GM10266 (cell line): ENCODE results near the gene KDM7A.

Experiments used
- DNase-seq: peaks from one replicate; pipeline ENCODE4 v3.0.0; 2012; ENCODE audit errors: extremely low spot score
- TF ChIP-seq, protein P1 (sequence below): IDR thresholded peaks from 2 replicates; pipeline ENCODE4 v1.5.1; 2012; ENCODE audit warnings: mild to moderate bottlenecking, low read depth; ENCODE audit not compliant: control insufficient read depth, insufficient read depth; ENCODE audit errors: missing control alignments

Gene KDM7A

DNA sequence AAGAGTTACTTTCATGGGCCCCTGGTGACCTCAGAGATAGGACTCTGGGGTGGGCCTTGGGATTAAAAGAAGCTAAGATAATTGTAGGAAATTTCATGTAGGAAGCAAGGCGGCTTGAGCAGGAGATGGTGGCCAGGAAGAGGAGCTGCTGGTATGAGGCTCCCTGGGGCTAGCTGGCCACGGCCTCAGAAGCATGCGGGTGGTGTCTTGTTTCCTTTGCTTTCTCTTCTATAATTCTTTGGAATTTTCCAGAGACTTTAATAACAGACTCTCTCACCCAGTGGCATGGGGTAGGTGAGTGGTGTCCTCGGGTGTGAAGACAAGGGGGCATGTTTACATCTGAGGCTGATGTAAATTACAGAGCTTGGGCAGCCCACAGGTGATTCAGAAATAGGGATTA is 41.9 kb upstream of the KDM7A start:
- no peak for DNase-seq
- TF ChIP-seq, protein P1, sequence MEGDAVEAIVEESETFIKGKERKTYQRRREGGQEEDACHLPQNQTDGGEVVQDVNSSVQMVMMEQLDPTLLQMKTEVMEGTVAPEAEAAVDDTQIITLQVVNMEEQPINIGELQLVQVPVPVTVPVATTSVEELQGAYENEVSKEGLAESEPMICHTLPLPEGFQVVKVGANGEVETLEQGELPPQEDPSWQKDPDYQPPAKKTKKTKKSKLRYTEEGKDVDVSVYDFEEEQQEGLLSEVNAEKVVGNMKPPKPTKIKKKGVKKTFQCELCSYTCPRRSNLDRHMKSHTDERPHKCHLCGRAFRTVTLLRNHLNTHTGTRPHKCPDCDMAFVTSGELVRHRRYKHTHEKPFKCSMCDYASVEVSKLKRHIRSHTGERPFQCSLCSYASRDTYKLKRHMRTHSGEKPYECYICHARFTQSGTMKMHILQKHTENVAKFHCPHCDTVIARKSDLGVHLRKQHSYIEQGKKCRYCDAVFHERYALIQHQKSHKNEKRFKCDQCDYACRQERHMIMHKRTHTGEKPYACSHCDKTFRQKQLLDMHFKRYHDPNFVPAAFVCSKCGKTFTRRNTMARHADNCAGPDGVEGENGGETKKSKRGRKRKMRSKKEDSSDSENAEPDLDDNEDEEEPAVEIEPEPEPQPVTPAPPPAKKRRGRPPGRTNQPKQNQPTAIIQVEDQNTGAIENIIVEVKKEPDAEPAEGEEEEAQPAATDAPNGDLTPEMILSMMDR, result no peak

DNA sequence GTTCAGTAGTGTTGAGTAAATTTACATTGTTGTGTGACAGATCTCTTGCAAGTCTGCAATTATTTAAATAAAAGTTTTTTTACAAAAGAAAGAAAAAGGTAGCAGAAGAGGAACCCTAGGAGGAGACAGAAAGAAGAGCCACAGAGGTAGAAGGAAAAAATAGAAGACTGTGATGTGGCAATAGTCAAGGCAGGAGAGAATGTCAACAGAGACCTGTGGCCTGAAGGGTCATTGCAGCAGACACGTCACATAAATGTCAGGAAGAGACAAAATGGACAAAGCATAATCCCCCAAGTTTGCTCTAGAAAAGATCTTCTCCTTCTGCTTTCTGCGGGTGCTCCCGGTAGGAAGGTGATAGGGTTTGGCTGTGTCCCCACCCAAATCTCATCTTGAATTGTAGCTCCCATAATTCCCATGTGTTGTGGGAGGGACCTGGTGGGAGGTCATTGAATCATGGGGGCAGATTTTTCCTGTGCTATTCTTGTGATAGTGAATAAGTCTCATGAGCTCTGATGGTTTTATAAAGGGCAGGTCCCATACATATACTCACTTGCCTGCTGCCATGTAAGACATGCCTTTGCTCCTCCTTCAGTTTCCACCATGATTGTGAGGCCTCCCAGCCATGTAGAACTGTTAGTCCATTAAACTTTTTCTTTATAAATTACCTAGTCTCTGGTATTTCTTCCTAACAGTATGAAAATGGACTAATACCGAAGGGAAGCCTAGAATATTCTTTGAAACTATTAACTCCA is 41.1 kb upstream of the KDM7A start:
- no peak for DNase-seq
- TF ChIP-seq, protein P1, result no peak

DNA sequence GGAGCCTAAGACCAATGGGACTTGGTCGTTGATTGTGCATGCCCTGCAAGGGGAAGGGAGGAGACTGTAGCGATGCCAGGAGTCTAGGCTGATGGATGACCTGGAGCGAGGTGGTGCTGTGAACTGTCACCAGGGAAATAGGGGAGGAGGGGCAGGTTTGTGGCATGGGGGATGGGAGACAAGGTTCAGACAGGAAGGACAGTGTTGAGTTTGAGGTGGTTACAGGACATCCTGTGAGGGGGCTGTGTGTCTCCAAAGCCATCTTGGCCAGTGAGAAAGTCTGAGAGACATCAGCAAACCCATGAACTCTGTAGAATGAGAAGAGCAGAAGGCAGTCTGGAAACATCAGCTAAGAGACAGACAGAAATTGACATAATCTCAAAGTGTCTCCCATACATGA is 38.5 kb upstream of the KDM7A start:
- no peak for DNase-seq
- TF ChIP-seq, protein P1, result no peak

DNA sequence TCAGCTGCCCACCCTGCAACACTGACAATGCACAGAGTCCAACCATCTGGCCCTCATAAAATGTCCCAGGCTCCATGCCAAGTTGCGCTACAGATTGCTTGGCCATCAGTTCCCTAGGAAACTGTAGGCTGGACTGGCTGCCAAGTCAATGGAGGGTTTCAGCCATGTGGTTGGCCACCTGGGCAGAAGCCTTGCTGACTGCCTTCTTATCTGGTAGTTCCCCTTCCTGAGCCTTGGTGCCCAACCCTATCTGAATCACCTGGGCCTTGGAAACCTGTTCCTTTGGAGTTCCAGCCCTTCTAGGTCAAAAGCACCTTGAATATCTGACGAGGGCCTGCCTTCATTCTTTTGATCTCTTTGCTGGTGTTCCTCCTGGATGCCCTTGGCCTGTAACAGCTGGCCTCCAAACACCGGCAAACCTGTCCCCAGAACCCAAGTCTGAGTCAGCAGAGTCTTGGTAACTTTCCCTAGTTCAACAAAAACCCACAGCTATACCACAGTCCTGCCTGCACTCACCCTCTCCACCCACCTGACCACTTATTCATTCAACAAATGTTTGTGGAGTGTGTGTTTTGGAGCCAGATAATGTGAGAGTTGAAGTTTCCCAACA is 37.4 kb upstream of the KDM7A start:
- TF ChIP-seq, protein P1, result no peak
- no peak for DNase-seq

DNA sequence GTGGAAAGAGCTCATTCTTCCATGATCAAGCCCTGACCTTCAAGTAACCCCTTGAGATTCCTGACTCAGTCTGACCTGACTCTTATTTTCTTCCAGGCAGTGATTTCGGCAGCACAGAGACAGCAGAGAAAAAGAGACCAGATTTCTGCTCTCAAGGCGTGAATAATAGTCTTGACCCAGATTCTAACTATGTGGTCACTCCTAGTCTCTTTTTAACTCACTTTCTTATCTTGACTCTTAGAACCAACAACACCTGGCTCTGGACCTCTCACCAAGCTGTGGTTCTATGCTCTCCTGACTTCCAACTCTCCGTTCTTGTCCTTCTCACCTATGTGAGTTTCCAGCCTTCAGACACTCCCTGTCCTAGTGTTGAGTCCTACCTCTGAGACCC is 36.9 kb upstream of the KDM7A start:
- TF ChIP-seq, protein P1, result no peak
- DNase-seq, result no peak

DNA sequence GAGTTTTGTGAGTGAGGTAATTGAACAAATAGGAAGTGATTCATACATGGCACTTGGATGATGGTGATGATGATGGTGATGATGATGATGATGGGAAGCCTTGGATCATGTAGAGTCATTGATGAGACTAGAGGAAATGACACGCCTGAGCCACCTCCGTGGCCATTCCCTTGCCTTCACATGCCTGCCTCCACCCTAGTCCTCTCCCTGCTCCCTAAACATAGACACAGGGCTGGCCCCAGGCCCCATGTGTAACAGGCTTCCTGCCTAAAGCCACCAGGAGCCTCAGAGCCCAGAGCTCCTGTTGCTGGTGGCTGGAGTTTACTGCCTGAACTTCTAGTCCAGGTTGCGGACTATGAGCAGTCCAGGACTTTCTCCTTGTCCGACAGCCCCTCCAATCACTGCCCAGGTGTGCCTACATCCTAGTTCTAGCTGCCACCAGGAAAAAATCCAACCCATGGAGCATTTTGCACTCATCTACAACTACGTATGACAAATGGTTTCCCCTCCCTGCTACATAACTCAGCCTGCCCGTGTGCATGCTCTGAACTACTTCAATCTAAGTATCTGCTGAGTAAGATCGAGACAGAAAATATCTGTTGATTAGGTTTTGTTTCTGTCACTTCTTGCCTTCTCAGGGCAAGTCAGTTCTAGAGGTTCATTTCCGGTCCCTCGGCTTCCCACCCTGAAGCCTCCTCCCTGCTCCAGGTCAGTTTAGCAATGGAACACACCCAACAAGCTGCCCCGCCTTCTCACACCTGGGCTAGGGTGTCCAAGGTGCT is 35.5 kb upstream of the KDM7A start:
- DNase-seq, result peak; percentile 69
- TF ChIP-seq, protein P1, result no peak
